HCT116 (cell line): Measurements from ENCODE around the gene CPTP. TPM values are rescaled to one million over a fixed set of nuclear protein-coding genes. Genes with fewer than 3 reads are reported as not detected.
A peak's percentile ranks its signal among the peaks of the same experiment; 100 is the strongest.

Experiments
- ATAC-seq: fragments of 200-7000 bp; cut with Tn5 transposase; 2 replicates; pipeline ENCODE4 v1.9.1; 2020; ENCODE audit warnings: mild to moderate bottlenecking, moderate library complexity
- BruUV-seq: library from RNA; stranded (reverse); fragments of 400-500 nt; replicated peaks from 2 replicates; lab custom pipeline; 2021; lab: Mats Ljungman, UMichigan
- CTCF ChIA-PET: fragments of 300-600 bp; sonication (Branson Sonifier 250); formaldehyde crosslinking; loops from one replicate; lab custom pipeline; 2021; ENCODE audit warnings: antibody characterized with exemption; lab: Charles Lee
- POLR2A ChIA-PET: fragments of 300-600, 350-600 bp; sonication (Branson Sonifier 250); formaldehyde crosslinking; loops from one replicate; lab custom pipeline; 2021; ENCODE audit warnings: antibody characterized with exemption; lab: Charles Lee
- RAD21 ChIA-PET, 2 experiments: fragments of 300-600 bp; sonication (Branson Sonifier 250); formaldehyde crosslinking; loops; one replicate each; lab custom pipeline; 2023; ENCODE audit warnings: low total read pairs in 2 of 2; ENCODE audit not compliant: uncharacterized antibody in 2 of 2, unreplicated experiment in 2 of 2, low non-redundant PET in 1 of 2; lab: Charles Lee
- DNase-seq: peaks from one replicate; pipeline ENCODE4 v3.0.0-alpha.2; 2010; ENCODE audit warnings: low read depth, low spot score
- H2AFZ ChIP-seq: fragments of 200-600 bp; shearing (Covaris generic), sonication (generic); 2 replicates; pipeline ENCODE4 v1.6.1; 2017; ENCODE audit warnings: low read depth, mixed run types, mixed read lengths, antibody characterized with exemption, low read length; ENCODE audit not compliant: poor library complexity, severe bottlenecking
- H3K27ac ChIP-seq: 2 replicates; pipeline ENCODE4 v1.5.1; 2012; ENCODE audit warnings: low read depth, low read length
- H3K27me3 ChIP-seq: fragments of 200-600 bp; sonication (generic); 2 replicates; pipeline ENCODE4 v1.6.1; 2016; ENCODE audit warnings: mixed run types, low read length, mixed read lengths; ENCODE audit not compliant: insufficient read depth
- H3K36me3 ChIP-seq, 2 experiments: fragments of 200-500 bp in 1 of 2; fragments of 200-600 bp in 1 of 2; sonication (Bioruptor generic) in 1 of 2; sonication (generic) in 1 of 2; 2 replicates each; pipeline versions ENCODE4 v1.5.1 to v1.6.1; 2014 to 2016; ENCODE audit warnings: low read length in 2 of 2, inconsistent platforms in 1 of 2, mixed read lengths in 1 of 2, mixed run types in 1 of 2; ENCODE audit not compliant: insufficient read depth in 2 of 2, control insufficient read depth in 1 of 2
- H3K4me1 ChIP-seq, 2 experiments: fragments of 200-600 bp in 1 of 2; sonication (generic) in 1 of 2; 2 replicates each; pipeline versions ENCODE4 v1.5.1 to v1.6.1; 2012 to 2017; ENCODE audit warnings: low read length in 2 of 2, inconsistent platforms in 1 of 2, mild to moderate bottlenecking in 1 of 2, mixed read lengths in 1 of 2, mixed run types in 1 of 2, moderate library complexity in 1 of 2; ENCODE audit not compliant: insufficient read depth in 2 of 2, control insufficient read depth in 1 of 2
- H3K4me2 ChIP-seq: fragments of 200-600 bp; sonication (generic); 2 replicates; pipeline ENCODE4 v1.6.1; 2017; ENCODE audit warnings: mixed run types, low read length, mixed read lengths
- H3K4me3 ChIP-seq, 2 experiments: fragments of 200-600 bp in 1 of 2; sonication (generic) in 1 of 2; replicated peaks in 1 of 2; 2 replicates each; pipeline ENCODE4 v1.5.1; 2011 to 2016; ENCODE audit warnings: low read length in 2 of 2, control low read depth in 1 of 2, low read depth in 1 of 2, mild to moderate bottlenecking in 1 of 2, mixed read lengths in 1 of 2, mixed run types in 1 of 2
- H3K79me2 ChIP-seq: fragments of 200-600 bp; sonication (generic); 2 replicates; pipeline ENCODE4 v1.6.1; 2017; ENCODE audit warnings: mild to moderate bottlenecking, mixed run types, low read length, moderate library complexity, mixed read lengths; ENCODE audit not compliant: insufficient read depth
- H3K9ac ChIP-seq: fragments of 200-600 bp; sonication (generic); 2 replicates; pipeline ENCODE4 v1.6.1; 2016; ENCODE audit warnings: low read length, mixed read lengths
- H3K9me2 ChIP-seq: fragments of 200-600 bp; sonication (generic), shearing (Covaris generic); 2 replicates; pipeline ENCODE4 v1.6.1; 2017; ENCODE audit warnings: mixed run types, mild to moderate bottlenecking, moderate library complexity; ENCODE audit not compliant: insufficient read depth
- H3K9me3 ChIP-seq, 2 experiments: fragments of 200-500 bp in 1 of 2; fragments of 200-600 bp in 1 of 2; sonication (Bioruptor generic) in 1 of 2; sonication (generic) in 1 of 2; 2 replicates each; pipeline ENCODE4 v1.6.1; 2014 to 2017; ENCODE audit warnings: low read length in 2 of 2, mixed read lengths in 2 of 2, inconsistent platforms in 1 of 2, low read depth in 1 of 2, mild to moderate bottlenecking in 1 of 2, mixed run types in 1 of 2, moderate library complexity in 1 of 2; ENCODE audit not compliant: control insufficient read depth in 1 of 2, insufficient read depth in 1 of 2
- H4K20me1 ChIP-seq: fragments of 200-600 bp; sonication (generic), shearing (Covaris generic); 2 replicates; pipeline ENCODE4 v1.6.1; 2017; ENCODE audit warnings: mixed run types, mild to moderate bottlenecking, moderate library complexity; ENCODE audit not compliant: insufficient read depth
- CBX3 ChIP-seq: IDR thresholded peaks from 2 replicates; pipeline ENCODE4 v1.6.1; 2012; ENCODE audit warnings: low read depth
- CEBPB ChIP-seq: IDR thresholded peaks from 2 replicates; pipeline ENCODE4 v1.6.1; 2012; ENCODE audit warnings: low read depth
- EZH2phosphoT487 ChIP-seq: fragments of 200-600 bp; IDR thresholded peaks from 2 replicates; pipeline ENCODE4 v1.6.1; 2018; ENCODE audit warnings: antibody characterized with exemption, borderline replicate concordance
- FOSL1 ChIP-seq: IDR thresholded peaks from 2 replicates; pipeline ENCODE4 v1.6.1; 2012; ENCODE audit warnings: low read depth
- JUND ChIP-seq: IDR thresholded peaks from 2 replicates; pipeline ENCODE4 v1.6.1; 2012
- POLR2A ChIP-seq: IDR thresholded peaks from 2 replicates; pipeline ENCODE4 v1.7.0; 2011; ENCODE audit warnings: borderline replicate concordance; ENCODE audit not compliant: insufficient read depth, insufficient read length; ENCODE audit errors: extremely low read depth
- POLR2AphosphoS5 ChIP-seq: IDR thresholded peaks from 2 replicates; pipeline ENCODE4 v1.6.1; 2011; ENCODE audit warnings: mild to moderate bottlenecking, low read depth, low read length, moderate library complexity
- SIN3A ChIP-seq: IDR thresholded peaks from 2 replicates; pipeline ENCODE4 v1.6.1; 2012; ENCODE audit warnings: low read depth
- SP1 ChIP-seq: IDR thresholded peaks from 2 replicates; pipeline ENCODE4 v1.6.1; 2012; ENCODE audit warnings: low read depth
- SRF ChIP-seq: IDR thresholded peaks from 2 replicates; pipeline ENCODE4 v1.6.1; 2012; ENCODE audit warnings: low read depth
- TCF7L2 ChIP-seq: IDR thresholded peaks from 2 replicates; pipeline ENCODE4 v1.7.0; 2011; ENCODE audit warnings: borderline replicate concordance, inconsistent platforms; ENCODE audit not compliant: insufficient read depth, insufficient read length; ENCODE audit errors: extremely low read depth
- YY1 ChIP-seq: IDR thresholded peaks from 2 replicates; pipeline ENCODE4 v1.6.1; 2011; ENCODE audit warnings: low read length, low read depth, moderate library complexity, mild to moderate bottlenecking; ENCODE audit not compliant: insufficient replicate concordance; ENCODE audit errors: extremely low read depth
- ZFX ChIP-seq: fragments of 450-650 bp; IDR thresholded peaks from 2 replicates; pipeline ENCODE4 v1.6.1; 2017
- ZNF274 ChIP-seq: fragments of 200-500 bp; sonication (Bioruptor generic); IDR thresholded peaks from 2 replicates; pipeline ENCODE4 v1.6.1; 2014; ENCODE audit warnings: mild to moderate bottlenecking, low read depth, low read length, inconsistent platforms
- intact Hi-C: fragments of 100-400 bp; cut with micrococcal nuclease; formaldehyde crosslinking; loops from 2 replicates; pipeline ENCODE4 v1.10.0; 2022
- total RNA-seq: library from RNA; stranded (reverse); gene quantifications from one replicate; pipeline ENCODE4 v1.2.1, GENCODE V29; 2021; ENCODE audit not compliant: unreplicated experiment
- TF ChIP-seq, protein P1 (sequence below): IDR thresholded peaks from 2 replicates; pipeline ENCODE4 v1.6.1; 2012
- TF ChIP-seq, protein P2 (sequence below), 3 experiments: fragments of 200-600 bp in 1 of 3; sonication (generic) in 1 of 3; IDR thresholded peaks in 2 of 3; conservative IDR thresholded peaks in 1 of 3; 2 replicates each; pipeline ENCODE4 v1.5.1; 2012 to 2017; ENCODE audit warnings: low read depth in 2 of 3, low read length in 2 of 3, antibody characterized with exemption in 1 of 3, borderline replicate concordance in 1 of 3, control low read depth in 1 of 3, mild to moderate bottlenecking in 1 of 3, mixed read lengths in 1 of 3, mixed run types in 1 of 3, moderate library complexity in 1 of 3; ENCODE audit not compliant: insufficient read depth in 1 of 3
- TF ChIP-seq, protein P3 (sequence below): IDR thresholded peaks from 2 replicates; pipeline ENCODE4 v1.6.1; 2011; ENCODE audit warnings: mild to moderate bottlenecking, low read length, moderate library complexity; ENCODE audit not compliant: insufficient replicate concordance; ENCODE audit errors: extremely low read depth
- TF ChIP-seq, protein P4 (sequence below): IDR thresholded peaks from 2 replicates; pipeline ENCODE4 v1.6.1; 2012

CPTP gene
- total RNA-seq, 1 experiment from 2014 or later, result 16.3 TPM

DNA sequence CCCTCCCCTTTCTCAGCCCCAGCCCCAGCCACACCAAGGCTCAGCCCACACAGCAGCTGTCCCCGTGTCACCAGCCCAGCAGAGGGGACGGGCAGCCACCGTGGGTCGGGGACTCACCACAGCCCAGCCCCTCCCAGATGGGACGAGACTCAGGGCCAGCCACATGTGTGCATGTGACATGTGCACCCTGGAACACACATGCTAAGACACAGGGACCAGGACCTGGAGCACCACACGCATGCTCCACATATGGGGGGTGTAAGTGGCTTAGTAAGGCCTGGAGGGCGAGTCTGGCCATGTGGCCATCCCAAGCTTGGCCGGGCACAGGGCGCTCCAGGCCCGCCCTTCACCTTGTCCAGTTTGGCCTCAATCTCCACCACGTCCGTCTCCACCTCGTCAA is 20.9 kb upstream of the CPTP start (continued):
- no peak for TF ChIP-seq CBX3
- TF ChIP-seq, protein P1, sequence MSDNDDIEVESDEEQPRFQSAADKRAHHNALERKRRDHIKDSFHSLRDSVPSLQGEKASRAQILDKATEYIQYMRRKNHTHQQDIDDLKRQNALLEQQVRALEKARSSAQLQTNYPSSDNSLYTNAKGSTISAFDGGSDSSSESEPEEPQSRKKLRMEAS, result no peak

DNA sequence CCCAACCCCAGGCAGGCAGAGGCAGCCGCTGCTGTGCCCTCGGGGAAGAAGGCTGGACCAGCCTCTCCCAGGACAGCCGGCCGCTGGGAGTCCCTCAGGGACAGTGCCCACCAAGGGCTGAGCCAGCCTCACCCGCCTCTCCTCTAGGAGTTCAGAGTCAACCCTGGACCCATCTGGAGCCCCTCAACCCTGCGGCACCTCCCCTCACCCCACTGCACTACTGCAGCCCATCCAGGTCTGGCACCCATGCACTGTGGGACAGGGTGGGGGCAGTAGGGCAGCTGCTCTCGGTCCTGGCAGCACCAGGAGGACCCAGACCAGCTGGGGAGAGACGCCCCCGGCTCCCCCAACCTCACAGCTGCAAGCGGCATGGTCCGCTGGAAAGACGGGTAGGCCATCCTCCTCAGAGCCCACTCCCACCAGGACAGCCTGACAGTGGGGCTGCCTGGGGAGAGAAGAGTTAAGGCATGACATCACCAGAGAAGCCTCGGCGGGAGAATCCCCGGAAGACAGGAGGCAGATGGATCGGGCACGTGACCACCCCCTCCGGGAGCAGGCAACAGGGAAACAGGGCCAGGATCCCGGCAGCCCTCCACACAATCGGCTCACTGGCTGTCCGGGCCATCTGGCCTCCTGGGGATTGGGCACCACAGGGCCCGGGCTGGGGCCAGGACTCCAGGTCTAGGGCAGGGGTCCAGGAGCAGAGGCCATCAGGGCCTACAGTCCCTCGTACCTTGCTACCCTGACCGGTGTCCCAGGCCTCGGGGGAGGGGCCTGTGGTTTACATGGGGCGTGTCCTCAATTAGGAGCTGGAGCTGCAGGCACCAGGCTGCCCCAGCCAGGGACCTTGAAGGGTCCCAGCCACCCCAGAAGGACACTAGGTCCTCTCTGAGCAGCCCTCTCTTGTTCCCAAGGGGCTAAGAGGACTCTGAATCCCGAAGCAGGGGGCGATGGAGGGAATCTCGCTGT is 20.0 kb upstream of the CPTP start:
- Histone ChIP-seq H3K79me2 (peaks cover 21% of the 10 kb centered on the region), H3K9ac (peak overlapping the region; percentile 79), H3K4me1 (peaks cover 29 to 50% of the 10 kb centered on the region in 2 experiments), H4K20me1 (no peaks in the 10 kb centered on the region), H3K4me3 (peak overlapping the region; percentile 60 to 86), H3K27ac (peak overlapping the region; percentile 99), H3K27me3 (no peaks in the 10 kb centered on the region), H2AFZ (no peak overlapping the region), H3K36me3 (no peaks in the 10 kb centered on the region), H3K9me3 (no peaks in the 10 kb centered on the region), H3K4me2 (peak overlapping the region; percentile 99), H3K9me2 (no peaks in the 10 kb centered on the region)
- intact Hi-C loops, result loop anchor here (2.0 to 5.0 kb wide), 2 partner anchors 43 to 70 kb away; partner anchors contain the start of genes AURKAIP1 and DVL1
- RAD21 ChIA-PET, result interaction anchor here in 1 of 2 experiments (1.1 kb wide), 1 partner anchor 13 kb away, joined by 3 read pairs; no protein-coding TSS in a partner anchor
- POLR2A ChIA-PET, result interaction anchor here (1.1 to 1.2 kb wide), 2 partner anchors 71 to 230 kb away, joined by 4 to 5 read pairs; partner anchors contain the start of genes AURKAIP1 and RNF223
- ATAC-seq (peak; percentile 44), DNase-seq (no peak)
- TF ChIP-seq, protein P2, sequence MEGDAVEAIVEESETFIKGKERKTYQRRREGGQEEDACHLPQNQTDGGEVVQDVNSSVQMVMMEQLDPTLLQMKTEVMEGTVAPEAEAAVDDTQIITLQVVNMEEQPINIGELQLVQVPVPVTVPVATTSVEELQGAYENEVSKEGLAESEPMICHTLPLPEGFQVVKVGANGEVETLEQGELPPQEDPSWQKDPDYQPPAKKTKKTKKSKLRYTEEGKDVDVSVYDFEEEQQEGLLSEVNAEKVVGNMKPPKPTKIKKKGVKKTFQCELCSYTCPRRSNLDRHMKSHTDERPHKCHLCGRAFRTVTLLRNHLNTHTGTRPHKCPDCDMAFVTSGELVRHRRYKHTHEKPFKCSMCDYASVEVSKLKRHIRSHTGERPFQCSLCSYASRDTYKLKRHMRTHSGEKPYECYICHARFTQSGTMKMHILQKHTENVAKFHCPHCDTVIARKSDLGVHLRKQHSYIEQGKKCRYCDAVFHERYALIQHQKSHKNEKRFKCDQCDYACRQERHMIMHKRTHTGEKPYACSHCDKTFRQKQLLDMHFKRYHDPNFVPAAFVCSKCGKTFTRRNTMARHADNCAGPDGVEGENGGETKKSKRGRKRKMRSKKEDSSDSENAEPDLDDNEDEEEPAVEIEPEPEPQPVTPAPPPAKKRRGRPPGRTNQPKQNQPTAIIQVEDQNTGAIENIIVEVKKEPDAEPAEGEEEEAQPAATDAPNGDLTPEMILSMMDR (IDR thresholded peaks at IDR 0.05 in 2 of 3, conservative IDR thresholded peaks at IDR 0.05 in 1 of 3; ENCODE audit: borderline replicate concordance in 1 of 3, insufficient read depth in 1 of 3, low read depth in 2 of 3, low read length in 2 of 3), result no peak
- TF ChIP-seq TCF7L2, result no peak
- TF ChIP-seq SP1, result no peak
- TF ChIP-seq CEBPB, result no peak
- TF ChIP-seq, protein P3, sequence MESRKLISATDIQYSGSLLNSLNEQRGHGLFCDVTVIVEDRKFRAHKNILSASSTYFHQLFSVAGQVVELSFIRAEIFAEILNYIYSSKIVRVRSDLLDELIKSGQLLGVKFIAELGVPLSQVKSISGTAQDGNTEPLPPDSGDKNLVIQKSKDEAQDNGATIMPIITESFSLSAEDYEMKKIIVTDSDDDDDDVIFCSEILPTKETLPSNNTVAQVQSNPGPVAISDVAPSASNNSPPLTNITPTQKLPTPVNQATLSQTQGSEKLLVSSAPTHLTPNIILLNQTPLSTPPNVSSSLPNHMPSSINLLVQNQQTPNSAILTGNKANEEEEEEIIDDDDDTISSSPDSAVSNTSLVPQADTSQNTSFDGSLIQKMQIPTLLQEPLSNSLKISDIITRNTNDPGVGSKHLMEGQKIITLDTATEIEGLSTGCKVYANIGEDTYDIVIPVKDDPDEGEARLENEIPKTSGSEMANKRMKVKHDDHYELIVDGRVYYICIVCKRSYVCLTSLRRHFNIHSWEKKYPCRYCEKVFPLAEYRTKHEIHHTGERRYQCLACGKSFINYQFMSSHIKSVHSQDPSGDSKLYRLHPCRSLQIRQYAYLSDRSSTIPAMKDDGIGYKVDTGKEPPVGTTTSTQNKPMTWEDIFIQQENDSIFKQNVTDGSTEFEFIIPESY, result no peak
- TF ChIP-seq JUND, result no peak
- TF ChIP-seq FOSL1, result no peak
- TF ChIP-seq, protein P1, result no peak
- TF ChIP-seq, protein P4, sequence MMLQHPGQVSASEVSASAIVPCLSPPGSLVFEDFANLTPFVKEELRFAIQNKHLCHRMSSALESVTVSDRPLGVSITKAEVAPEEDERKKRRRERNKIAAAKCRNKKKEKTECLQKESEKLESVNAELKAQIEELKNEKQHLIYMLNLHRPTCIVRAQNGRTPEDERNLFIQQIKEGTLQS, result no peak
- peak; percentile 23 for TF ChIP-seq POLR2A
- TF ChIP-seq SIN3A, result no peak
- TF ChIP-seq ZNF274, result no peak
- peak; percentile 77; the same call in 1 of the 2 replicates for TF ChIP-seq ZFX
- peak; percentile 44 for TF ChIP-seq POLR2AphosphoS5
- no peak for TF ChIP-seq YY1
- TF ChIP-seq EZH2phosphoT487, result no peak
- no peak for TF ChIP-seq SRF
- BruUV-seq, result no TSS peak
- CTCF ChIA-PET, result interaction anchor here (0.7 to 1.7 kb wide), 4 partner anchors 13 to 200 kb away, joined by 3 to 16 read pairs (median 4); no protein-coding TSS in a partner anchor
